Ishikawa (cell line): ENCODE results near the gene PCMTD2.

Experiments
- CEBPB ChIP-seq: IDR thresholded peaks from 2 replicates; pipeline ENCODE4 v1.6.1; 2012
- CREB1 ChIP-seq: IDR thresholded peaks from 2 replicates; pipeline ENCODE4 v1.6.1; 2012; ENCODE audit warnings: low read depth
- EGR1 ChIP-seq: IDR thresholded peaks from 2 replicates; pipeline ENCODE4 v1.6.1; 2012
- EP300 ChIP-seq: IDR thresholded peaks from 2 replicates; pipeline ENCODE4 v1.6.1; 2012; ENCODE audit warnings: borderline replicate concordance
- FOXM1 ChIP-seq: IDR thresholded peaks from 2 replicates; pipeline ENCODE4 v1.6.1; 2012; ENCODE audit warnings: low read depth, borderline replicate concordance
- MAX ChIP-seq: IDR thresholded peaks from 2 replicates; pipeline ENCODE4 v1.6.1; 2012
- NFIC ChIP-seq: IDR thresholded peaks from 2 replicates; pipeline ENCODE4 v1.6.1; 2012
- RAD21 ChIP-seq: IDR thresholded peaks from 2 replicates; pipeline ENCODE4 v1.6.1; 2012; ENCODE audit warnings: low read depth
- REST ChIP-seq: IDR thresholded peaks from 2 replicates; pipeline ENCODE4 v1.6.1; 2012; ENCODE audit warnings: low read depth, mild to moderate bottlenecking
- TAF1 ChIP-seq: IDR thresholded peaks from 2 replicates; pipeline ENCODE4 v1.6.1; 2012; ENCODE audit warnings: low read depth, mild to moderate bottlenecking
- TCF12 ChIP-seq: IDR thresholded peaks from 2 replicates; pipeline ENCODE4 v1.6.1; 2012; ENCODE audit warnings: low read depth
- TEAD4 ChIP-seq: IDR thresholded peaks from 2 replicates; pipeline ENCODE4 v1.6.1; 2012
- USF1 ChIP-seq: IDR thresholded peaks from 2 replicates; pipeline ENCODE4 v1.6.1; 2012
- YY1 ChIP-seq: IDR thresholded peaks from 2 replicates; pipeline ENCODE4 v1.6.1; 2012; ENCODE audit warnings: low read depth
- ZBTB7A ChIP-seq: IDR thresholded peaks from 2 replicates; pipeline ENCODE4 v1.6.1; 2012; ENCODE audit warnings: low read depth

The PCMTD2 gene

GRCh38 chr20:64247307-64247618 lies 8.3 kb upstream of the PCMTD2 start:
- TF ChIP-seq TAF1 (no peak), RAD21 (no peak), ZBTB7A (no peak), EGR1 (no peak), MAX (no peak), CEBPB (no peak), CREB1 (no peak)

GRCh38 chr20:64247970-64248841 lies 7.3 kb upstream of the PCMTD2 start:
- TF ChIP-seq NFIC: no peak
- TF ChIP-seq TEAD4: no peak
- no peak for TF ChIP-seq TCF12
- no peak for TF ChIP-seq ZBTB7A
- TF ChIP-seq YY1: no peak
- TF ChIP-seq USF1: no peak
- no peak for TF ChIP-seq RAD21
- no peak for TF ChIP-seq MAX
- no peak for TF ChIP-seq EP300
- no peak for TF ChIP-seq EGR1
- no peak for TF ChIP-seq FOXM1
- no peak for TF ChIP-seq TAF1
- TF ChIP-seq CEBPB: no peak
- no peak for TF ChIP-seq REST
- TF ChIP-seq CREB1: no peak

- TF ChIP-seq TAF1 (no peak), RAD21 (no peak), USF1 (no peak), CEBPB (no peak), TEAD4 (no peak), NFIC (no peak), YY1 (no peak), ZBTB7A (no peak), MAX (no peak), TCF12 (no peak), REST (no peak), CREB1 (no peak), EGR1 (no peak), EP300 (no peak), FOXM1 (no peak)
Observed at GRCh38 chr20:64250027-64250426, 5.5 kb upstream of the PCMTD2 start.

- no peak for TF ChIP-seq TCF12
- TF ChIP-seq CEBPB: no peak
- TF ChIP-seq REST: no peak
- TF ChIP-seq FOXM1: no peak
- no peak for TF ChIP-seq MAX
Observed at GRCh38 chr20:64253000-64253383, 2.6 kb upstream of the PCMTD2 start.
